ENCODE measurements around the gene HERC2.
"Not testable (repeated sequence)": the region's sequence is repeated elsewhere in the genome, so short reads cannot be mapped to it uniquely, and the experiment has no call there.

GRCh38 chr15:28136236-28136904, 185.6 kb downstream of the HERC2 start:
- not testable (repeated sequence) for TF ChIP-seq EZH2 (IDR thresholded peaks at IDR 0.05; ENCODE audit: borderline replicate concordance, low read length); CTCF (IDR thresholded peaks at IDR 0.05; ENCODE audit: low read length)

All from OCI-LY1 (cell line).